Breast epithelium (tissue), 3 donors: ENCODE measurements around the gene ABHD16A.

Experiments used
- POLR2A ChIP-seq: fragments of 450-650 bp; IDR thresholded peaks from one replicate; pipeline ENCODE4 v1.6.1; 2016; ENCODE audit warnings: antibody characterized with exemption, mild to moderate bottlenecking, moderate library complexity
- TF ChIP-seq, protein P1 (sequence below), 3 donors: fragments of 450-650 bp; IDR thresholded peaks; one replicate each; pipeline ENCODE4 v1.5.1; 2016 to 2017; ENCODE audit warnings: antibody characterized with exemption in 3 of 3, mild to moderate bottlenecking in 3 of 3, moderate library complexity in 3 of 3

DNA sequence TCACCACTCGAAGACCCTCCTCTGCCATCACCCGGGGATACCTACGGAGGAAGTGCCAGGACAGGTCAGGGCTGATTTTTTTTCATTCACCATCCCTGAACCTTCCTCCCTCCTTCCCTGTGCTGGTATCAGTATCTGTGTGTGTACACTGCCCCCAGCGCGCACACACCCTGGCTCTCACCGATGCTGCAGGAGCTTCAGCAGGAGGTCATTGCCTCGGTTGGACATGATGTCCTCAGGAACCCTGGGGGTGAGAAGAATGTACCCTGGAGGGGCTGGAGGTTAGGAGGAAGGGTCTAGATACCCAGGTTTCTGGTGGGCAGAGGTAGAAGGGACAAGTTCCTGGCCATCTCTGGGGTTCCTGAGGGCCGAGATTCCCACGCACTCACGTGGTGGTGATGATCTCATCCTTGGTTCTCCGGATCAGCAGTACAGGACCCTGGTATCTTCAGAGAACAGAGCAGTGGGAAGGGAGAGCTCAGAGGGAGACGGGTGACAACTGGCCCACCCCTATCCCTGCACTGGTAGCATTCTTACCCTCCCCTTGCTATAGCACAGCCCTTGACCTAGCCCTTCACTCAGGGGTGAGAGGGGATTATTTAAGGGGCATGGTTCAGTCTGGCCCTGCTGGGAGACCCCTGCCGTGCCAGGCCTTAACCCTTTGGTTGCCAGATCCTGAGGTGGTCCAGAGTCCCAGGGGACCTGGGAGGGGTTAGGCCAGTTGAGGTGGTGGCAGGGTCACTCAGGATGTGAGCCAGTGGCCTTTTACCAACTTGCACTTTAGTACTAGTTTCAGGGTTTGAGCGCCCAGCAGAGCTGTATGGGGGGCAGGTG lies 15.0 kb downstream of the ABHD16A start:
- TF ChIP-seq, protein P1, sequence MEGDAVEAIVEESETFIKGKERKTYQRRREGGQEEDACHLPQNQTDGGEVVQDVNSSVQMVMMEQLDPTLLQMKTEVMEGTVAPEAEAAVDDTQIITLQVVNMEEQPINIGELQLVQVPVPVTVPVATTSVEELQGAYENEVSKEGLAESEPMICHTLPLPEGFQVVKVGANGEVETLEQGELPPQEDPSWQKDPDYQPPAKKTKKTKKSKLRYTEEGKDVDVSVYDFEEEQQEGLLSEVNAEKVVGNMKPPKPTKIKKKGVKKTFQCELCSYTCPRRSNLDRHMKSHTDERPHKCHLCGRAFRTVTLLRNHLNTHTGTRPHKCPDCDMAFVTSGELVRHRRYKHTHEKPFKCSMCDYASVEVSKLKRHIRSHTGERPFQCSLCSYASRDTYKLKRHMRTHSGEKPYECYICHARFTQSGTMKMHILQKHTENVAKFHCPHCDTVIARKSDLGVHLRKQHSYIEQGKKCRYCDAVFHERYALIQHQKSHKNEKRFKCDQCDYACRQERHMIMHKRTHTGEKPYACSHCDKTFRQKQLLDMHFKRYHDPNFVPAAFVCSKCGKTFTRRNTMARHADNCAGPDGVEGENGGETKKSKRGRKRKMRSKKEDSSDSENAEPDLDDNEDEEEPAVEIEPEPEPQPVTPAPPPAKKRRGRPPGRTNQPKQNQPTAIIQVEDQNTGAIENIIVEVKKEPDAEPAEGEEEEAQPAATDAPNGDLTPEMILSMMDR (IDR thresholded peaks at IDR 0.05) = no peak
- no peak for TF ChIP-seq POLR2A
